Epithelial cell of proximal tubule (primary cell): ENCODE results near the gene SLC25A12. TPM values are rescaled to one million over a fixed set of nuclear protein-coding genes. Genes with fewer than 3 reads are reported as not detected.

Source experiments
- DNase-seq: peaks from one replicate; pipeline ENCODE4 v3.0.0-alpha.2; 2011; ENCODE audit warnings: low read depth
- H3K4me3 ChIP-seq: 2 replicates; pipeline ENCODE4 v1.5.1; 2011; ENCODE audit warnings: low read depth, mild to moderate bottlenecking, low read length
- CTCF ChIP-seq: conservative IDR thresholded peaks from 2 replicates; pipeline ENCODE4 v1.5.1; 2012; ENCODE audit warnings: low read depth, mild to moderate bottlenecking, low read length
- total RNA-seq: library from RNA; depleted of rRNA; stranded (reverse); fragments of >200 nt; gene quantifications from 2 replicates; pipeline ENCODE4 v1.2.3, GENCODE V29; 2015

Gene SLC25A12
- total RNA-seq, 1 donor from 2014 or later, result 8.6 TPM

GRCh38 chr2:171832489-171832888, 61.6 kb downstream of the SLC25A12 start:
- DNase-seq, result no peak
- TF ChIP-seq CTCF, result no peak
- no peak overlapping the region for H3K4me3 ChIP-seq

- H3K4me3 ChIP-seq, result no peak overlapping the region
- no peak for DNase-seq
- TF ChIP-seq CTCF, result no peak
Measured at GRCh38 chr2:171830039-171830438, 64.0 kb downstream of the SLC25A12 start.

- TF ChIP-seq CTCF, result no peak
- no peak for DNase-seq
- H3K4me3 ChIP-seq, result no peak overlapping the region
Measured at GRCh38 chr2:171824086-171824485, 70.0 kb downstream of the SLC25A12 start.

- no peak for TF ChIP-seq CTCF
- no peak overlapping the region for H3K4me3 ChIP-seq
- DNase-seq, result no peak
Measured at GRCh38 chr2:171822525-171823322, 71.3 kb downstream of the SLC25A12 start.

GRCh38 chr2:171819453-171819852, 74.6 kb downstream of the SLC25A12 start:
- no peak for TF ChIP-seq CTCF
- no peak for DNase-seq
- H3K4me3 ChIP-seq, result no peak overlapping the region

GRCh38 chr2:171814883-171815282, 79.2 kb downstream of the SLC25A12 start:
- H3K4me3 ChIP-seq, result no peak overlapping the region
- no peak for DNase-seq
- TF ChIP-seq CTCF, result no peak

- TF ChIP-seq CTCF, result no peak
- no peak overlapping the region for H3K4me3 ChIP-seq
- DNase-seq, result no peak
Measured at GRCh38 chr2:171814174-171814573, 79.9 kb downstream of the SLC25A12 start.
